ENCODE results near the gene TBC1D9. TPM values are rescaled to one million over a fixed set of nuclear protein-coding genes. Genes with fewer than 3 reads are reported as not detected.

Gene TBC1D9
- total RNA-seq, 4 donors from 2014 or later, result 13.0 to 79.2 (median 19.1) TPM

GRCh38 chr4:140711910-140712309 is 44.3 kb downstream of the TBC1D9 start:
- no peak overlapping the region for H3K4me3 ChIP-seq
- no peaks in the 10 kb centered on the region for H3K9me3 ChIP-seq
- H3K27ac ChIP-seq, result no peak overlapping the region
- no peaks in the 10 kb centered on the region for H3K27me3 ChIP-seq
- TF ChIP-seq CTCF (IDR thresholded peaks at IDR 0.05) (no peak), POLR2A (IDR thresholded peaks at IDR 0.05) (no peak)
- DNase-seq, result no peak
- H3K4me1 ChIP-seq, result no peaks in the 10 kb centered on the region
- H3K36me3 ChIP-seq, result no peaks in the 10 kb centered on the region

GRCh38 chr4:140710908-140711622 is 45.1 kb downstream of the TBC1D9 start:
- TF ChIP-seq CTCF (IDR thresholded peaks at IDR 0.05), result no peak
- no peak for TF ChIP-seq POLR2A (IDR thresholded peaks at IDR 0.05)
- Histone ChIP-seq H3K9me3 (no peaks in the 10 kb centered on the region), H3K27me3 (no peaks in the 10 kb centered on the region), H3K36me3 (no peaks in the 10 kb centered on the region), H3K4me3 (no peak overlapping the region), H3K4me1 (peaks cover 0 to under 1% (median 0%) of the 10 kb centered on the region in 4 donors), H3K27ac (no peak overlapping the region)
- DNase-seq, result no peak

GRCh38 chr4:140707325-140707724 is 48.9 kb downstream of the TBC1D9 start:
- DNase-seq, result peak in 1 of 3 donors; percentile 38
- Histone ChIP-seq H3K4me1 (peaks cover 0 to 4% (median 0%) of the 10 kb centered on the region in 4 donors), H3K27ac (peak overlapping the region in 1 of 4 donors; percentile 11), H3K4me3 (no peak overlapping the region), H3K9me3 (no peaks in the 10 kb centered on the region), H3K27me3 (no peaks in the 10 kb centered on the region), H3K36me3 (no peaks in the 10 kb centered on the region)
- TF ChIP-seq CTCF (IDR thresholded peaks at IDR 0.05) (no peak), POLR2A (IDR thresholded peaks at IDR 0.05) (no peak)

GRCh38 chr4:140706665-140707064 is 49.5 kb downstream of the TBC1D9 start:
- H3K4me3 ChIP-seq, result no peak overlapping the region
- H3K9me3 ChIP-seq, result no peaks in the 10 kb centered on the region
- no peak for DNase-seq
- no peaks in the 10 kb centered on the region for H3K36me3 ChIP-seq
- H3K27me3 ChIP-seq, result no peaks in the 10 kb centered on the region
- H3K27ac ChIP-seq, result peak overlapping the region in 1 of 4 donors; percentile 11
- peaks cover 0 to 4% (median 0%) of the 10 kb centered on the region in 4 donors for H3K4me1 ChIP-seq
- no peak for TF ChIP-seq POLR2A (IDR thresholded peaks at IDR 0.05)
- TF ChIP-seq CTCF (IDR thresholded peaks at IDR 0.05), result no peak

- H3K27me3 ChIP-seq, result no peaks in the 10 kb centered on the region
- no peak for DNase-seq
- TF ChIP-seq CTCF (IDR thresholded peaks at IDR 0.05), result no peak
- no peak for TF ChIP-seq POLR2A (IDR thresholded peaks at IDR 0.05)
- H3K4me1 ChIP-seq, result peaks cover 0 to 4% (median 0%) of the 10 kb centered on the region in 4 donors
- H3K27ac ChIP-seq, result no peak overlapping the region
- H3K4me3 ChIP-seq, result no peak overlapping the region
- H3K36me3 ChIP-seq, result no peaks in the 10 kb centered on the region
- no peaks in the 10 kb centered on the region for H3K9me3 ChIP-seq
Measured at GRCh38 chr4:140706276-140706625, 49.9 kb downstream of the TBC1D9 start.
